K562 (cell line): ENCODE results near the gene ELF1. TPM values are rescaled to one million over a fixed set of nuclear protein-coding genes. Genes with fewer than 3 reads are reported as not detected.

ENCODE experiments used
- ATF1 ChIP-seq, 2 experiments: fragments of 450-650 bp in 1 of 2; IDR thresholded peaks; 2 replicates each; pipeline ENCODE4 v1.6.1; 2016; ENCODE audit warnings: missing compliant biosample characterization in 1 of 2, missing genetic modification characterization in 1 of 2
- ATF7 ChIP-seq: fragments of 450-650 bp; IDR thresholded peaks from 2 replicates; pipeline ENCODE4 v1.7.1; 2014; ENCODE audit warnings: mild to moderate bottlenecking, moderate library complexity
- DLX4 ChIP-seq: fragments of 250-450 bp; sonication (Bioruptor Pico); IDR thresholded peaks from 2 replicates; pipeline ENCODE4 v1.6.1; 2021; ENCODE audit warnings: mild to moderate bottlenecking
- GABPA ChIP-seq: fragments of 200-800 bp; sonication (Bioruptor generic); conservative IDR thresholded peaks from 2 replicates; pipeline ENCODE4 v1.6.1; 2016; ENCODE audit warnings: low read depth, missing genetic modification characterization, missing compliant biosample characterization
- HDAC2 ChIP-seq: fragments of 450-650 bp; IDR thresholded peaks from 2 replicates; pipeline ENCODE4 v1.6.1; 2016; ENCODE audit warnings: mild to moderate bottlenecking
- JUN ChIP-seq, 2 experiments: sonication (generic) in 1 of 2; formaldehyde crosslinking in 1 of 2; IDR thresholded peaks; 2 replicates each; pipeline versions ENCODE4 v1.6.1 to v1.8.0; 2012 to 2022; ENCODE audit warnings: borderline replicate concordance in 2 of 2, mild to moderate bottlenecking in 2 of 2, improper control_type of control experiment in 1 of 2, low read depth in 1 of 2, low read length in 1 of 2, missing genetic modification reagents in 1 of 2
- LARP7 ChIP-seq: fragments of 450-650 bp; IDR thresholded peaks from 2 replicates; pipeline ENCODE4 v1.6.1; 2016
- MNT ChIP-seq, 2 experiments: fragments of 450-650 bp; conservative IDR thresholded peaks; 2 replicates each; pipeline ENCODE4 v1.6.1; 2017; ENCODE audit warnings: mild to moderate bottlenecking in 2 of 2, moderate library complexity in 2 of 2
- MYC ChIP-seq, 2 experiments: fragments of 250-450 bp in 1 of 2; sonication (Bioruptor Pico) in 1 of 2; IDR thresholded peaks; 2 replicates each; pipeline versions ENCODE4 v1.5.1 to v1.6.1; 2012 to 2021; ENCODE audit warnings: low read depth in 2 of 2, borderline replicate concordance in 1 of 2, improper control_type of control experiment in 1 of 2, low read length in 1 of 2, mild to moderate bottlenecking in 1 of 2, moderate library complexity in 1 of 2
- POLR2H ChIP-seq: IDR thresholded peaks from 2 replicates; pipeline ENCODE4 v1.6.1; 2016; ENCODE audit warnings: missing genetic modification characterization, low read depth, mild to moderate bottlenecking, control low read depth, missing compliant biosample characterization, moderate library complexity
- PRPF4 ChIP-seq: fragments of 200-400 bp; formaldehyde crosslinking; IDR thresholded peaks from one replicate; pipeline ENCODE4 v1.6.1; 2017; ENCODE audit warnings: low read length, low read depth, mild to moderate bottlenecking; ENCODE audit not compliant: insufficient read depth, poor library complexity, severe bottlenecking
- RAD51 ChIP-seq: fragments of 450-650 bp; IDR thresholded peaks from 2 replicates; pipeline ENCODE4 v1.7.1; 2016; ENCODE audit warnings: low read depth, mild to moderate bottlenecking, borderline replicate concordance
- RBFOX2 ChIP-seq: fragments of 200-400 bp; formaldehyde crosslinking; IDR thresholded peaks from 2 replicates; pipeline ENCODE4 v1.6.1; 2017; ENCODE audit warnings: low read depth, mild to moderate bottlenecking, low read length, moderate library complexity
- RBM22 ChIP-seq: fragments of 200-400 bp; formaldehyde crosslinking; IDR thresholded peaks from 2 replicates; pipeline ENCODE4 v1.6.1; 2018; ENCODE audit warnings: low read length, low read depth; ENCODE audit not compliant: poor library complexity, severe bottlenecking
- RNF2 ChIP-seq: sonication (generic); IDR thresholded peaks from 2 replicates; pipeline ENCODE4 v1.6.1; 2016
- TBP ChIP-seq: optimal IDR thresholded peaks from 2 replicates; pipeline ENCODE3; 2011; ENCODE audit warnings: low read depth, low read length, improper control_type of control experiment
- TCF3 ChIP-seq: sonication (generic); formaldehyde crosslinking; IDR thresholded peaks from 2 replicates; pipeline ENCODE4 v1.4.0; 2020; ENCODE audit warnings: mild to moderate bottlenecking, missing genetic modification reagents
- ZKSCAN1 ChIP-seq: fragments of 150-350 bp; IDR thresholded peaks from 2 replicates; pipeline ENCODE4 v1.6.1; 2016; ENCODE audit warnings: low read depth, low read length
- ZNF395 ChIP-seq: fragments of 200-800 bp; sonication (Bioruptor generic); IDR thresholded peaks from 2 replicates; pipeline ENCODE4 v1.6.1; 2017; ENCODE audit warnings: missing genetic modification characterization, missing compliant biosample characterization
- ZNF592 ChIP-seq: fragments of 450-650 bp; IDR thresholded peaks from 2 replicates; pipeline ENCODE4 v1.6.1; 2017; ENCODE audit warnings: antibody characterized with exemption, mild to moderate bottlenecking
- ZNF764 ChIP-seq: fragments of 250-450 bp; sonication (Bioruptor Pico); IDR thresholded peaks from 2 replicates; pipeline ENCODE4 v1.4.0; 2020; ENCODE audit warnings: low read depth, mild to moderate bottlenecking, moderate library complexity
- polyA plus RNA-seq, 8 experiments: library from polyadenylated mRNA; depleted of rRNA in 4 of 8; stranded (reverse) in 5 of 8; unstranded in 3 of 8; fragments of >200 nt; fragmentation: Nextera tagmentation in 2 of 8; fragmentation: Illumina TruSeq in 1 of 8; extraction: Ambion mirVana in 2 of 8; extraction: Trizol in 1 of 8; gene quantifications; 2 replicates each; pipeline versions ENCODE4 v1.2.1 to v1.2.3, GENCODE V29; 2011 to 2014; ENCODE audit warnings: inconsistent platforms in 1 of 8, missing spikeins in 1 of 8
- total RNA-seq, 7 experiments: library from RNA; depleted of rRNA in 6 of 7; stranded (reverse); fragments of >200 nt in 6 of 7; fragmentation: Illumina TruSeq in 2 of 7; extraction: Trizol in 2 of 7; gene quantifications; 2 replicates each; pipeline versions ENCODE4 v1.2.1 to v1.2.3, GENCODE V29; 2011 to 2021; ENCODE audit warnings: low replicate concordance in 1 of 7

Gene ELF1
- total and polyA plus RNA-seq, 9 of the 15 experiments (the other 6 are each of a cell fraction or from before 2014, with no cell fraction given), result 24.7 to 54.4 (median 33.4) TPM

- TF ChIP-seq ZNF592 (0 out of 2 replicates have a peak, but pooled peaks have one; percentile 23), RBM22 (no peak), ZNF395 (CRISPR knock-in tag) (no peak), MYC (IDR thresholded peaks at IDR 0.05; ENCODE audit: low read depth, low read length) (0 out of 2 replicates have a peak, but pooled peaks have one; percentile 20), MYC (CRISPR knock-in tag; IDR thresholded peaks at IDR 0.05; ENCODE audit: borderline replicate concordance, low read depth) (no peak), HDAC2 (no peak), PRPF4 (no peak), TBP (no peak), RNF2 (no peak), GABPA (peak; percentile 60), ATF7 (peak; percentile 33; the same call in 1 of the 2 replicates), TCF3 (CRISPR knock-in tag) (no peak), LARP7 (no peak), RAD51 (no peak), RBFOX2 (peak; percentile 47), JUN (IDR thresholded peaks at IDR 0.05; ENCODE audit: borderline replicate concordance, low read depth, low read length) (peak; percentile 18; the same call in 1 of the 2 replicates), JUN (CRISPR knock-in tag; IDR thresholded peaks at IDR 0.05; ENCODE audit: borderline replicate concordance) (no peak), POLR2H (tag) (peak; percentile 75), ATF1 (CRISPR knock-in tag; IDR thresholded peaks at IDR 0.05) (no peak), ATF1 (tag; IDR thresholded peaks at IDR 0.05) (peak; percentile 77), MNT (conservative IDR thresholded peaks at IDR 0.05) (peak; percentile 14 to 42; a peak in 1 of 4 replicates), DLX4 (no peak), ZKSCAN1 (no peak), ZNF764 (no peak)
Measured at GRCh38 chr13:40982772-40983171, 36.3 kb downstream of the ELF1 start (continued).
